ENCODE data around the gene MAN2C1. TPM values are rescaled to one million over a fixed set of nuclear protein-coding genes. Genes with fewer than 3 reads are reported as not detected.

The MAN2C1 gene
- total RNA-seq, 2 donors from 2014 or later = 150 to 224 TPM

DNA sequence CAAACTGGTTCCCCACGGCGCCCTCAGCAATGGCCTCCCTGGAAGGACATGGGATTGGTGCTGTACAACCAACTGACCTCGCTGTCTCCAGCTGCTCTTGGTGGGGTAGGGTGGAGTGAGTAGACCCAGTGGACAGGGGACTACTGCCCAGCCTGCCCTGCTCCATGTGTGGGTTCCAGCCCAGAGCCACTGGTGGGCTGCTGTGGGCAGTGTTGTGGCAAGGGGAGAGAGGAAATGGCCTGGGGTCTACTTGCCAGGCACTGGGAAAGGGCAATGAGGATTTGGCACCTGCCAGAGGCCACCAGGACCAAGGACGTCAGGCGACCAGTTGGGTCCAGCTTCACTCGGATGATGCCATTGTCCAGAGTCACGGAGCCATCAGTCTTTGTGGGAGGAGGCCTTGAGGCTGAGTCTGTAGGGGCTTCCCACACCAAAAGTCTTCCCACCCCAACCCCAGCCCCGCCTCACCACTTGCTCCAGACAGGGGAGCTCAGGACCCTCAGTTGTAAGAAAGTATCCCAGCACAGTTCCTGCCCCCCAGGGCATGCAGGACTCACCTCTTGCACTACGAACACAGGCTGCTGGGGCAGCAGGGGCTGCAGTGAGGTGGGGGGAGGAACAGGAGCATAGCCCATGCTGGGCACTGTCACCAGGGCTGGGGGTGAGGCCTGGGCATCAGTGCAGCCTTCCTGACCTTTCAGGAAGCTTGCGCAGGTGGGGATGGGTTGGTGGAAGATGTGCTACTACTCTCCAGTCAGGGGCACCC is 9.5 kb downstream of the MAN2C1 start:
- H3K27ac Mint-ChIP-seq = no peak overlapping the region
- peaks cover 32% of the 10 kb centered on the region for H3K36me3 Mint-ChIP-seq (ENCODE audit: low read depth)
- no peak overlapping the region for H3K27ac ChIP-seq (ENCODE audit: low read depth, low read length)
- H3K9ac ChIP-seq (ENCODE audit: extremely low read depth, low read length, poor library complexity, severe bottlenecking) = no peak overlapping the region
- H3K4me3 ChIP-seq (ENCODE audit: low read length) = no peak overlapping the region
- DNase-seq = no peak
- H3K27me3 Mint-ChIP-seq (ENCODE audit: insufficient read depth) = no peaks in the 10 kb centered on the region
- 91 to 94% methylated on average over 3 to 10 of the region's 10 CpGs for WGBS, 2 experiments (ENCODE audit: insufficient coverage in 1 of 2, insufficient read length in 1 of 2)
- TF ChIP-seq, protein P1, sequence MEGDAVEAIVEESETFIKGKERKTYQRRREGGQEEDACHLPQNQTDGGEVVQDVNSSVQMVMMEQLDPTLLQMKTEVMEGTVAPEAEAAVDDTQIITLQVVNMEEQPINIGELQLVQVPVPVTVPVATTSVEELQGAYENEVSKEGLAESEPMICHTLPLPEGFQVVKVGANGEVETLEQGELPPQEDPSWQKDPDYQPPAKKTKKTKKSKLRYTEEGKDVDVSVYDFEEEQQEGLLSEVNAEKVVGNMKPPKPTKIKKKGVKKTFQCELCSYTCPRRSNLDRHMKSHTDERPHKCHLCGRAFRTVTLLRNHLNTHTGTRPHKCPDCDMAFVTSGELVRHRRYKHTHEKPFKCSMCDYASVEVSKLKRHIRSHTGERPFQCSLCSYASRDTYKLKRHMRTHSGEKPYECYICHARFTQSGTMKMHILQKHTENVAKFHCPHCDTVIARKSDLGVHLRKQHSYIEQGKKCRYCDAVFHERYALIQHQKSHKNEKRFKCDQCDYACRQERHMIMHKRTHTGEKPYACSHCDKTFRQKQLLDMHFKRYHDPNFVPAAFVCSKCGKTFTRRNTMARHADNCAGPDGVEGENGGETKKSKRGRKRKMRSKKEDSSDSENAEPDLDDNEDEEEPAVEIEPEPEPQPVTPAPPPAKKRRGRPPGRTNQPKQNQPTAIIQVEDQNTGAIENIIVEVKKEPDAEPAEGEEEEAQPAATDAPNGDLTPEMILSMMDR (conservative IDR thresholded peaks at IDR 0.05) = no peak
- H3K9me3 ChIP-seq (ENCODE audit: control insufficient read depth, low read length) = no peaks in the 10 kb centered on the region
- H3K27me3 ChIP-seq (ENCODE audit: control insufficient read depth, insufficient read depth, low read length, poor library complexity, severe bottlenecking) = no peaks in the 10 kb centered on the region
- H3K9me3 Mint-ChIP-seq = no peaks in the 10 kb centered on the region
- H3K4me1 ChIP-seq (ENCODE audit: control insufficient read depth, insufficient read depth, low read length) = no peaks in the 10 kb centered on the region
- no peak overlapping the region for H3K4me3 Mint-ChIP-seq
- no peaks in the 10 kb centered on the region for H3K4me1 Mint-ChIP-seq
- peaks cover 15% of the 10 kb centered on the region for H3K36me3 ChIP-seq (ENCODE audit: control insufficient read depth, insufficient read depth, low read length)

DNA sequence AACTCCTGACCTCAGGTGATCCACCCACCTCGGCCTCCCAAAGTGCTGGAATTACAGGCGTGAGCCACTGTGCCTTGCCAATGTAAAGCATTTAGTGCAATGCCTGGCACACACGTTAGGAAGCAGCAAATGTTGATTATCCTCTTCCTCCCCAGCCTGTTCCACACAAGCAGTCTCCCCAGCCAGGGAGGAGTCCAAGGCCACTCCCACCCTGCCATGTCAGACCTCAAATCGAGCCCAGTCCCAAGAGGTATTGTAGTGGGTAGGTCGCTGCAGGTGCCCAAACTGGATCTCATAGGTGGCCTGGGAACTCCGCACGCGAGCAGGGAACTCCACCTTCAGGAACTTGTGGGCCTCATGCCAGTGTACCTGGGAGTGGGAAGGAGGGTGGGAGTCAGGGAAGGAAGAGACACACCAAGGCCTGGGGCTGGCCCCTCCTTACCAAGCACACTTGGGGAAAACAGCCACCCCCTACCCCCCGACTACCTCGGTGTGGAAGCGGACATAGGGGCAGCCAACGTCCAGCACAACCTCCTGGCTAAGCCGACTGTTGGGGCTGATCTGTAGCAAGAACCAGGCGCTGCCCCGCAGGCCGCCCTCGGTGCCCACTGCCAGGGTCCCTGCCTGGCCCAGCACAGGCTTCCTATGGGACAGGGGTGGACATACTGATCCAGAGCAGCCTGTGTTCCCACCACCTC is 10.3 kb downstream of the MAN2C1 start:
- WGBS, 2 experiments (ENCODE audit: insufficient coverage in 1 of 2, insufficient read length in 1 of 2) = 89 to 94% methylated on average over 8 to 17 of the region's 17 CpGs
- H3K27me3 ChIP-seq (ENCODE audit: control insufficient read depth, insufficient read depth, low read length, poor library complexity, severe bottlenecking) = no peaks in the 10 kb centered on the region
- DNase-seq = no peak
- no peaks in the 10 kb centered on the region for H3K4me1 Mint-ChIP-seq
- no peaks in the 10 kb centered on the region for H3K9me3 ChIP-seq (ENCODE audit: control insufficient read depth, low read length)
- no peaks in the 10 kb centered on the region for H3K27me3 Mint-ChIP-seq (ENCODE audit: insufficient read depth)
- peaks cover 30% of the 10 kb centered on the region for H3K36me3 Mint-ChIP-seq (ENCODE audit: low read depth)
- H3K4me1 ChIP-seq (ENCODE audit: control insufficient read depth, insufficient read depth, low read length) = no peaks in the 10 kb centered on the region
- H3K27ac ChIP-seq (ENCODE audit: low read depth, low read length) = no peak overlapping the region
- peaks cover 13% of the 10 kb centered on the region for H3K36me3 ChIP-seq (ENCODE audit: control insufficient read depth, insufficient read depth, low read length)
- TF ChIP-seq, protein P1 (conservative IDR thresholded peaks at IDR 0.05) = no peak
- H3K4me3 Mint-ChIP-seq = no peak overlapping the region
- H3K4me3 ChIP-seq (ENCODE audit: low read length) = no peak overlapping the region
- H3K27ac Mint-ChIP-seq = no peak overlapping the region
- no peak overlapping the region for H3K9ac ChIP-seq (ENCODE audit: extremely low read depth, low read length, poor library complexity, severe bottlenecking)
- H3K9me3 Mint-ChIP-seq = no peaks in the 10 kb centered on the region

DNA sequence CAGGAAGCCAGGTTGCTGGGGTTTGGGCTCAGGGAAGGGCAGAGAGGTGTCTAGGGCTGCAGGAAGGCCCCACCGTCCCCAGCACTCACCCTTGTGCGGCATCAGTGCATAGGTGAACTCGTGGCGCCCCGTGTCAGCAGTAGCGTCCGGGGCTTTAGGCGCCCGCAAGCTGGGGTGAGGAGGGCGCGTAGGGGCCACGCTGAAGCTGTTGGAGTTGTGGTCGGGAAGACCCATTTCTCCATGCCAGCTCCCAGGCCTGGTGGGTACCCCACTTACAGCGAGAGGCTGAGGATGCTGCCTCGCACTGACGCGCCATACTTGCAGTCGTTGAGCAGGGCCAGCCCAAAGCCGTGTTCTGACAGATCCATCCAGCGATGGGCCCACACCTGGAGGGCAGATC is 11.9 kb downstream of the MAN2C1 start:
- no peaks in the 10 kb centered on the region for H3K27me3 Mint-ChIP-seq (ENCODE audit: insufficient read depth)
- no peak overlapping the region for H3K27ac Mint-ChIP-seq
- WGBS, 2 experiments (ENCODE audit: insufficient coverage in 1 of 2, insufficient read length in 1 of 2) = 92 to 98% methylated on average over 16 to 20 of the region's 20 CpGs
- Histone ChIP-seq H3K9me3 (ENCODE audit: control insufficient read depth, low read length) (no peaks in the 10 kb centered on the region), H3K27me3 (ENCODE audit: control insufficient read depth, insufficient read depth, low read length, poor library complexity, severe bottlenecking) (no peaks in the 10 kb centered on the region), H3K9ac (ENCODE audit: extremely low read depth, low read length, poor library complexity, severe bottlenecking) (no peak overlapping the region), H3K36me3 (ENCODE audit: control insufficient read depth, insufficient read depth, low read length) (peaks cover 13% of the 10 kb centered on the region), H3K27ac (ENCODE audit: low read depth, low read length) (no peak overlapping the region), H3K4me3 (ENCODE audit: low read length) (no peak overlapping the region), H3K4me1 (ENCODE audit: control insufficient read depth, insufficient read depth, low read length) (no peaks in the 10 kb centered on the region)
- no peaks in the 10 kb centered on the region for H3K9me3 Mint-ChIP-seq
- peaks cover 26% of the 10 kb centered on the region for H3K36me3 Mint-ChIP-seq (ENCODE audit: low read depth)
- TF ChIP-seq, protein P1 (conservative IDR thresholded peaks at IDR 0.05) = no peak
- no peaks in the 10 kb centered on the region for H3K4me1 Mint-ChIP-seq
- DNase-seq = no peak
- H3K4me3 Mint-ChIP-seq = no peak overlapping the region
